H1 (cell line): Measurements from ENCODE around the gene PTMA. TPM values are rescaled to one million over a fixed set of nuclear protein-coding genes. Genes with fewer than 3 reads are reported as not detected.

Experiments
- ATF3 ChIP-seq: IDR thresholded peaks from 2 replicates; pipeline ENCODE4 v1.6.1; 2011; ENCODE audit warnings: low read depth, mild to moderate bottlenecking, low read length; ENCODE audit not compliant: insufficient read depth
- CBX5 ChIP-seq: fragments of 300-800, 300-1000 bp; sonication (generic); IDR thresholded peaks from 2 replicates; pipeline ENCODE4 v1.7.1; 2016; ENCODE audit warnings: antibody characterized with exemption, low read length, low read depth
- GTF2F1 ChIP-seq: IDR thresholded peaks from 2 replicates; pipeline ENCODE4 v1.6.1; 2012; ENCODE audit warnings: low read depth, low read length, improper control_type of control experiment, borderline replicate concordance
- NANOG ChIP-seq: IDR thresholded peaks from 2 replicates; pipeline ENCODE4 v1.6.1; 2011; ENCODE audit warnings: low read length, low read depth, mild to moderate bottlenecking, inconsistent platforms; ENCODE audit not compliant: insufficient read depth, poor library complexity, severe bottlenecking
- polyA plus RNA-seq, 7 experiments: library from polyadenylated mRNA; depleted of rRNA in 3 of 7; stranded (reverse) in 5 of 7; unstranded in 2 of 7; fragments of >200 nt in 5 of 7; fragments of 200-250 nt in 2 of 7; gene quantifications; 1 replicate in 5 of 7; 2 replicates in 1 of 7; 4 replicates in 1 of 7; pipeline versions ENCODE4 v1.2.1 to v1.2.3, GENCODE V29; 2011 to 2013; ENCODE audit warnings: missing spikeins in 2 of 7, mixed read lengths in 2 of 7
- total RNA-seq: library from RNA; stranded (reverse); fragmentation: NEBNext Ultra II Directional; extraction: Animal tissue kit (Norgen Biotek cat#: 25700); gene quantifications from 2 replicates; pipeline ENCODE4 v1.2.1, GENCODE V29; 2021

Gene PTMA
- total and polyA plus RNA-seq, 2 of the 8 experiments (the other 6 are each of a cell fraction or from before 2014, with no cell fraction given) = 683 to 2,680 TPM

GRCh38 chr2:231679908-231680284 lies 28.4 kb upstream of the PTMA start (continued):
- TF ChIP-seq CBX5 (no peak), ATF3 (no peak), GTF2F1 (no peak), NANOG (no peak)
